HG03457 (cell line): ENCODE results near the gene AIFM3.
"Not testable (repeated sequence)": the region's sequence is repeated elsewhere in the genome, so short reads cannot be mapped to it uniquely, and the experiment has no call there.

Source experiments
- ATAC-seq: cut with Tn5 transposase; IDR thresholded peaks from one replicate; pipeline ENCODE4 v1.9.1; 2021; ENCODE audit warnings: moderate number of reproducible peaks; ENCODE audit not compliant: unreplicated experiment

The AIFM3 gene

GRCh38 chr22:20940904-20941385 lies 26.1 kb upstream of the AIFM3 start:
- ATAC-seq, result no peak

DNA sequence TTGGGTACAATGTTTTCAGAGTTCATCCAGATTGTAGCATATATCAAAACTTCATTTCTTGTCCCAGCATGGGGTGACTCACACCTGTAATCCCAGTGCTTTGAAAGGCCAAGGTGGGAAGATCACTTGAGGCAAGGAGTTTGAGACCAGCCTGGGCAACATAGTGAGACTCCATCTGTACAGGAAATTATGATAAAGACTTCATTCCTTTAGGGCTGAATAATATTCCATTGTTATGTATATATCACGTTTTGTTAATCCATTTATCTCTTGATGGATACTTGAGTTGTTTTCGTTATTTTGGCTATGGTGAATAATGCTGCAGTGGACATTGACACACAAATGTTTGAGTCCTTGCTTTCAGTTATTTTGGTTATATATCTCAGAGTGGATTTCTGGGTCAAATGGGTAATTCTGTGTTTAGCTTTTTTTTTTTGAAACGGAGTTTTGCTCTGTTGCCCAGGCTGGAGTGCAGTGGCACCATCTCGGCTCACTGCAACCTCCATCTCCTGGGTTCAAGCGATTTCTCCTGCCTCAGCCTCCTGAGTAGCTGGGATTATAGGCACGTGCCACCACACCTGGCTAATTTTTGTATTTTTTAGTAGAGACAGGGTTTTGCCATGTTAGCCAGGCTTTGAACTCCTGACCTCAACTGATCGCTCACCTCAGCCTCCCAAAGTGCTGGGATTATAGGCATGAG lies 24.7 kb upstream of the AIFM3 start:
- not testable (repeated sequence) for ATAC-seq

- ATAC-seq, result no peak
These were observed 23.7 kb upstream of the AIFM3 start for GRCh38 chr22:20943104-20943933.

- ATAC-seq, result no peak
These were observed 23.0 kb upstream of the AIFM3 start for GRCh38 chr22:20944042-20944441.

DNA sequence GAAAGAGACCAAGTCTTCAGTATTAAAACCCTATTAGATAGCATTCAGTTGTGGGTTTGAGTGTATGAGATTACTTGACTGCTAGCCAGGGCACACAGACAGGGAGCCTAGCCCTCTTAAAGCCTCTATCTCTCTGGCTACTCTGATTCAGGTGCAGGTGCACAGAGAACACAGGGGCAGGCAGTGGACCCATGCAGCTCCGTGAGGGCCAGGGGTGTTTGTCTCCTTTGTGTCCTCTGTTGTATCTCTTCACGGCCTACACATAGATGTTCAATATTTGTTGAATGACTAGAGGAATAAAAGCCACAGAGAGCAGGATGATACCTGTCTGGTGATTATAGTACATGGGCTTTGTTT lies 21.5 kb upstream of the AIFM3 start:
- no peak for ATAC-seq

GRCh38 chr22:20946080-20946986 lies 20.7 kb upstream of the AIFM3 start:
- no peak for ATAC-seq

- no peak for ATAC-seq
These were observed 20.1 kb upstream of the AIFM3 start for GRCh38 chr22:20946991-20947390.

DNA sequence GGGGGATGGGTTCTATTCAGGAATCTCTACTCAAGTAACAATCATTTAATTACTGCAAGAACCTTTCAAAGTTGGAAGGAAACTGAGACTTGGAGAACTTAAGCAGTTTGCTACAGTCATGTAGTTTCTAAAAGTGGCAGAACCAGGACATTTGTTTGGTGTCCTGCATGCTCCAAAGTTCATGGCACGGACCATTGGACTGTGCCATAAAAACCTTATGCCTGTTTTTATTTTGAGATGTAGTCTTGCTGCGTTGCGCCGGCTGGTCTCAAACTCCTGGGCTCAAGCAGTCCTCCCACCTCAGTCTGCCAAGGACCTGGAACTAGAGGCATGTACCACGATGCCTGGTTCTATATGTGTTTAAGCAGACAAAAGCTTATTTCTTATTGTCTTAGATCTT lies 18.6 kb upstream of the AIFM3 start:
- no peak for ATAC-seq

DNA sequence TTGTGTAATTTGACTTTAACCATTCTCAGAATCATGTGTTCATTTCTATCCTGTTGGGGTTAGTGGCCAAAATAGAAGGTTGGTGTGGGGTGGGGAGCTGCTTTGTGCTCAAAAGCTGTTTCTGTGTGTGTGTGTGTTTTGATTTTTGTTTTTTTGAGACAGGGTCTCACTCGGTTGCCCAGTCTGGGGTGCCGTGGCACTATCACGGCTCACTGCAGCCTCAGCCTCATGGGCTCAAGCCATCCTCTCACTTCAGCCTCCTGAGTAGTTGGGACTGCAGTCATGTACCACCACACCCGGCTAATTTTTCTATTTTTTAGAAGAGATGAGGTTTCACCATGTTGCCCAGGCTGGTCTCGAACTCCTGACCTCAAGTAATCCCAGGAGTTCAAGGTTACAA lies 18.1 kb upstream of the AIFM3 start:
- no peak for ATAC-seq

GRCh38 chr22:20949698-20950183 lies 17.3 kb upstream of the AIFM3 start:
- no peak for ATAC-seq

DNA sequence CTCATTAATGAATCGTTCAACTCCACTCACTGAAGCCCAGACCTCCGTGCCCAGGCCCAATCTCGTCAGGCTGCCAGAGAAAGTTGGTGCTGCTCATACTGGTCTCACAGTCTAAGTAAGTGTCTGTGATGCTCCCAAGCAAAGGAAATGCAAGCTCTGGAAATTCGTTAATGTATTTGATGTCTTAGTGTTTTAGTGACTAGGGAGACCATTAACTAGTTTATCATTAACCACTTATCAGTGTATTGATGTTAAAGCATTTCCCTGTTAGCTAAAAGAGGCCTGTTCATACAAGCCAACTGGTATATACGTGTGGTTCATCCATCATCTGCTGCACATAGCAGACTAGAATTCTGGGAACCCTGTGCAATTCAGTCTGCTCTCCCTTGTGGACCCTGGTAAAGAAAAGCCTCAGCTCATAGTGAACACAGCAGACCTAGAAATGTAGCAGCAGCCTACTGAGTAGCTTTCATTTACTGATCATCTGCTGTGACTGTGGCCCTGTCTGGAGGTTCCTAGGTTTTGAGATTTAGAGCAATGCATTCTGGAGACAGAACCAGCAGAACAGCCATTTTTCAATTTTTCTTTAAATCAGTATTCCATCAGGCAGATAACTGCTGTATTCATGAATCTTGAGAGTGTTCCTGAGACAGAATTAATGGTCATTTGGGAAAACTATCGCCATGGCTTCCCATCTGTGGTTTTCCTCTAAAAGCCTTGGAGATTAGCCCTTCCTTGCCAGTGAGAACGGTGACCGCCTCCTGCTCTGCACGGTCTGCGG lies 15.7 kb upstream of the AIFM3 start:
- ATAC-seq, result no peak

DNA sequence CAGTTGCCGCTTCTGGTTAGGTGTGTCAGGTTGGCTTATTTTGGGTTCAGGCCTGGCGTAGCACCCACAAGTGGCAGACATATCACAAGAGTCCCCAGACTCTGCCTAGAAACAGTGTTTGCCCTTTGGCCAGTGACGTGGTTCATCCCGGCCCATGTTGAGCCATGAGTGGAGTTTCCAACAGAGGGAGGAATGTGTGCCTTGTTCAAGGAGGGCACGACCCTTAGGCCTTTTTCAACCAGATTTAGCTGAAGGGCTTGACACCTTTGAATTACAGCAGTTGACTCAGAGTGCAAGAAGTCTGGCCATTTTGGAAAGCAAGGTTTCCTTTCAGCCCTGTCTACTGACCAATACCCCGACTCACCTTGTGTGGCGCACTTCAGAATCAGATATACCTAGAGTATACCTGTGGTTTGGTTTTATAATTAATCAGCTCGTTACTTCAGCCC lies 15.1 kb upstream of the AIFM3 start:
- no peak for ATAC-seq

GRCh38 chr22:20952544-20953341 lies 14.3 kb upstream of the AIFM3 start:
- no peak for ATAC-seq

DNA sequence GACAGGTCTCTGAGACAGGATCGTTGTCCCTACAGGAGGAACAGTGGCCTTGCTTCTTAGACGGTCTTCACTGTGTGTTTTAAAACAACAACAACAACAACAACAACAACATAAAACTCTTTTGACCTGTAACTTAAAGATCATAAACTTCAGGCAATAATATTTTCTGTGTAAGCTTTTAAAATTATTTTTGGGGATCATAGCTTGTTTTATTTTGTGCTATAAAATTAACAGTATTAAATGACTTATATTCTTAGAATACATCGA lies 13.8 kb upstream of the AIFM3 start:
- no peak for ATAC-seq

- no peak for ATAC-seq
These were observed 13.2 kb upstream of the AIFM3 start for GRCh38 chr22:20953668-20954500.

GRCh38 chr22:20955548-20955947 lies 11.5 kb upstream of the AIFM3 start:
- ATAC-seq, result no peak

DNA sequence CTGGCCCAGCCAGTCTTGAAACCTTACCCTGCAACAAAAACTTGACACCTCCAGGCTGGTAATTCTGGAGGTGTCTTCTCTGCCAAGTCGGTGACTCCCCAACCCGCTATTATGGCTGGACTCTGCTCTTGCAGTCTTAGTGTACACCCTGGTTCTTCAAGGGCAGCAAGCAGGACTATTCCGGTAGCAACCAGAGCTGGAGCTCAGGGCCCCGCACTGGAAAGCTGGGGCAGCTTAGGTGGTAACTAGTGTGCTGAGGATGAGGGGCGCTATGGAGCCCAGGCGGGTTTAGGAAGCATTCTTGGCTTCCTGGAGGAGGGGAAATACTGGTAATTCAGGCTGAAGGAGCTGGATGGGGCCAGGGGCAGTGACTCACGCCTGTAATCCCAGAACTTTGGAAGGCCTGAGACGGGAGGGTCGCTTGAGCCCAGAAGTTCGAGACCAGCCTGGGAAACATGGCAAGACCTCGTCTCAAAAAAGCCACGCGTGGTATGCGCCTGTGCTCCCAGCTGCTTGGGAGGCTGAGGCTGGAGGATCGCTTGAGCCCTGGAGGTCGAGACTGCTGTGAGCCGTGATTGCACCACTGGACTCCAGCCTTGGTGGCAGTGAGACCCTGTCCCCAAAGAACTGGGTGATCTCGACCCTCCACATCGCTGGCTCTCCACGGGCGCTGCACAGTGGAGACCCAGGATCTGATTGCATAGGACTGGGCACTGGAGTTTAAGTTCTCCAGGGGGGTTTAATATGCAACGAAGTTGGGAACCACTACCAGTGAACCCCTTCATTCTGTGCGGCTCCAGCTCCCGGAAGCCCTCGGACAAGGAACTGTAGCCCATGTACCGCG lies 10.6 kb upstream of the AIFM3 start:
- ATAC-seq, result no peak

- no peak for ATAC-seq
These were observed 9.9 kb upstream of the AIFM3 start for GRCh38 chr22:20957102-20957682.
